Measurements from ENCODE around the gene CCDC102A. TPM values are rescaled to one million over a fixed set of nuclear protein-coding genes. Genes with fewer than 3 reads are reported as not detected.

CCDC102A gene
- total RNA-seq, 1 donor from 2014 or later = 6.0 TPM

DNA sequence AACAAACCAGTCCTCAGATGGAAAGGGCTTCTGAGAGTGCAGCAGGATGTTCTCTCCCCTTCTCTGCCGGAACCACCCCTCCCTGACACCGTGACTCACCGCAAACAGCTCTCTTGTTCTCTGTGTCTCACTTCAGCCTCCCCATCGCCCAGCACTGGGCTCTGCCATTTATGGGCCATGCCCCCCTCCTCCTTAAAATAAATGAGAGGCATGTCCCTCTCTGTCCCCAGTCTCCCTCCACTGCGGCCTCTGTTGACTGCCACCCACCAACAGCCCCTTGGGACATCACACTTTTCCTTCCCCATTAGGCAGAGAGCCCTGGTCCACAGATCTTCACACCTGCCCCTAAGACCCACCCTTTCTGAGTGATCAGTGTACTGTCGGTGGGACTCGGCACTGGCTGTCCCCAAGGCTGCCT is 6.3 kb downstream of the CCDC102A start:
- no peaks in the 10 kb centered on the region for H3K9me3 Mint-ChIP-seq
- intact Hi-C loops (cut with micrococcal nuclease) = loop anchor here (1.0 to 10.0 kb wide), 4 partner anchors 8 to 915 kb away; partner anchors contain the start of genes PSME3IP1 and RSPRY1
- peak overlapping the region; percentile 97 for H3K27ac Mint-ChIP-seq
- H3K4me3 Mint-ChIP-seq = peak overlapping the region; percentile 84
- H3K36me3 Mint-ChIP-seq (ENCODE audit: low read depth) = peaks cover 8% of the 10 kb centered on the region
- H3K27me3 Mint-ChIP-seq = no peaks in the 10 kb centered on the region
- H3K4me1 Mint-ChIP-seq = peaks cover 49% of the 10 kb centered on the region
- peak; percentile 91 for DNase-seq

DNA sequence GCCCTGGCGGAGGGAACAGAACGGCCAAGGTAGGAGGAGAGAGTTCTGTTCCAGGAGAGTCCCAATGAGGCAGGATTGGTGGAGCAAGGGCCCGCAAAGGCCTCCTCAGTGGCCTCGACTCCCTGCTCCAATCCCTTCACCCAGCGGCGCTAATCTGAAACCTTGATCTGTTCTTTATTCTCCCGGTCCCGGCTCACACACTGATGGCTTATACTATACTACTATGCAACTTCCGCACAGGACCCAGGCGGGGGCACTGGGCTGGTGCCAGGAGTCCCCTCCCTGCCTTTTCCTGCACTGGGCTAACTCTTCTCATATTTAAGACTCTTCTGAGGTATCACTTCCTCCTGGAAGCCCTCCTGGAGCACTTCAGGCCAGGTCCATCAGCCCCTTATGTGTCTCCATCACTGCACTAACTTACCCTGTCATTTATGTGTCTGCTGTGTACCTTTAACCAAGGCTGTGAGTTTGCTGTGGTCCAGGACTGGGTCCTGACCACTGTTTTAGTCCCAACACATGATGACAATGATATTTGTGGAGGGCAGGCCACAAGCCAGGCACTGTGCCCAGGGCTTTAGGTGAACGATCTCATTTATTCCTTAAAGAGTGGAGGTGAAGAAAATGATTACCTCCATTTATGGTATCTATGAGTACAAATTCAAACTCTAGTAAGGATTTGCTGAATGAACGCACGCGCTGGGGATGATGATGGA is 6.8 kb downstream of the CCDC102A start:
- no peaks in the 10 kb centered on the region for H3K9me3 Mint-ChIP-seq
- peaks cover 46% of the 10 kb centered on the region for H3K4me1 Mint-ChIP-seq
- intact Hi-C loops (cut with micrococcal nuclease) = loop anchor here (1.0 to 10.0 kb wide), 4 partner anchors 9 to 915 kb away; partner anchors contain the start of genes PSME3IP1 and RSPRY1
- H3K36me3 Mint-ChIP-seq (ENCODE audit: low read depth) = peaks cover 8% of the 10 kb centered on the region
- peak overlapping the region; percentile 97 for H3K27ac Mint-ChIP-seq
- H3K27me3 Mint-ChIP-seq = no peaks in the 10 kb centered on the region
- DNase-seq = no peak
- H3K4me3 Mint-ChIP-seq = peak overlapping the region; percentile 84

DNA sequence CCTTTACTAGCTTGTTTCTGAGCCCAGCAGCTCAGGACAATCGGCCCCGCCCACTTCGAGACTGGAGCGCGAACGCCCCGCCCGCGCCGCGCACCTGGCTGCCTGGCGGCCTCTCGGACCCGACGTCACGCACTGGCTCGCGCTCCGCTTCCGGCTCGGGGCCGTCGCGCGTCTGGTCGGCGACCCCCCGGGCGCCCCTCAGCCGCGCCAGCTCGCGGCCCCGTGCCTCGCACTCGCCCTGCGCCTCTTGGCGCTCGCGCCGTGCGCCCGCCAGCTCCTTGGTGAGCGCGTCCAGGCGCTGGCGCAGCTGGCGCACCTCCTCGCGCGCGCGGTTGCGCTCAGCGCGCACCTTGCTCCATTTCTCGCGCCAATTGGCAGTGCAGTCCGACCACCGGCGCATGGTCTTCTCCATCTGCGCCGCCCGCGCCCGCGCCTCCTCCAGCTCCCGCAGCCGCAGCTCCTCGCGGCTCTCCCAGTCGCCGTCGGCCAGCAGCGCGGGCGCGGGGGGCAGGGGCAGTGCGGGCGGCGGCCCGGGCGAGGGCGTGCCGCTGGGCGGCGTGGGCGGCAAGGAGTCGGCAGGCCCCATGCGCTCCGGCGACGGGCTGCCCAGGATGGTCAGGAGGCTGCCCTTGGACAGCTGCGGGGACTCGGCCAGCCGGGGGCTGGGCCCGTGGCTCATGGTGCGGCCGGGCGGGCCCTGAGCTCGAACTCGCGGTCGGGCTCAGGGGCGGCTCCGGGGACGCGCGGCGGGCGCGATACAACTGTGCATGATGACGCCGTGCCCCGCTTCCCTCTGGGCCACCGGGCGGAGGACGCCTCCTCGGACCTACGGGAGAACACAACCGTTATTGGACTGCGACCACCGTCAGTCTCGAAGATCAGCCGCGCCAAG is 7.6 kb downstream of the CCDC102A start:
- peaks cover 8% of the 10 kb centered on the region for H3K36me3 Mint-ChIP-seq (ENCODE audit: low read depth)
- no peaks in the 10 kb centered on the region for H3K27me3 Mint-ChIP-seq
- no peaks in the 10 kb centered on the region for H3K9me3 Mint-ChIP-seq
- intact Hi-C loops (cut with micrococcal nuclease) = no loop called here
- peak overlapping the region; percentile 57 for H3K27ac Mint-ChIP-seq
- H3K4me3 Mint-ChIP-seq = peak overlapping the region; percentile 84
- no peak for DNase-seq
- H3K4me1 Mint-ChIP-seq = peaks cover 38% of the 10 kb centered on the region

DNA sequence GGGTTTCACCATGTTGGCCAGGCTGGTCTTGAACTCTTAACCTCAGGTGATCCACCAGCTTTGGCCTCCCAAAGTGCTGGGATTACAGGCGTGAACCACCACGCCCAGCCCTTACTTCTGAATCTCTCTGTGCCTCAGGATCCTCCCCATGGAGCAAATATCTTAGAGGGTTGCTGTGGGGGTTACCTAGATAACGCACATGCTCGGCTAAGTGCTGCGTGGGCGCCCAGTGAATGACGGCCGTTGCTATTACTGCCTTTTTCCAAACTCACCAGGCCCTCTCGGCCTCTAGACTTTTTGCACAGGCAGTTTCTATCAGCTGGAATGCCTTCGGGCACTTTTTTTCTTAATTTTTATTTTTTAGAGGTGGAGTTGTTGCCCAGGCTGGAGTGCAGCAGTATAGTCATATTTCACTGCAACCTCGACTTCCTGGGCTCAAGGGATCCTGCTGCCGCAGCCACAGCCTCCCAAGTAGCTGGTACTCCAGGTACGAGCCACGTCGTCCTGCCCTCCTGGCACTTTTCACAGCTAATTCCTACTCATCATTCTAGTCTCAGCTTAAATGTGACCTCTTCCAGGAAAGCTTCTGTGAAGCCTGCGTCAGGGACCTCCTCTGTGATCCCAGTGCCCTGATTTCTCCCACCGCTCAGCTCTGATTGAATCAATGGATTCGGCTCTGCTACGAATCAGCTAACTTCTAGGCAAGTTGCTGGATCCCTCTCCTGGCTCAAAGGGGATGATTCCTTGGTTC is 8.6 kb downstream of the CCDC102A start:
- intact Hi-C loops (cut with micrococcal nuclease) = no loop called here
- Mint-ChIP-seq H3K36me3 (ENCODE audit: low read depth) (peaks cover 8% of the 10 kb centered on the region), H3K27me3 (no peaks in the 10 kb centered on the region), H3K4me3 (no peak overlapping the region), H3K27ac (no peak overlapping the region), H3K9me3 (no peaks in the 10 kb centered on the region), H3K4me1 (peaks cover 34% of the 10 kb centered on the region)
- no peak for DNase-seq

DNA sequence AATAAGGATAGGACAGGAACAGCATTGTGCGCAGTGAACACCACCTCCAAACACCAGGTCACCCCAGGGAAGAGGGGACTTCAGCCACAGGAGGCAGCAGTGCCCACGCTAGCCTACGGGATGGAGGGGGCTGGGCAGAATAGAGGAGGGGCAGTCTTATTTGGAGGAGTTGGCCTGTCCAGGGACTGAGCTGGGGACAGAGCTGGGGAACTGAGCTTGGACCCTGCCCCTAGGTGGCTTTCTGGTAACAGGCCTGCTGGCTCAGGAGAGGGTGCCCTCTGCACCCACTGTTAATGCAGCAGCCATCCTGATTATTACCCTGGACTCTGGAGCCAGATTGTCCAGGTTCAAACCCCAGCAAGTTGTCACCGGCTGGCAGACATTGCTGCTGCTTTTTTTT is 9.3 kb downstream of the CCDC102A start:
- no peaks in the 10 kb centered on the region for H3K9me3 Mint-ChIP-seq
- intact Hi-C loops (cut with micrococcal nuclease) = no loop called here
- no peak overlapping the region for H3K27ac Mint-ChIP-seq
- peaks cover 8% of the 10 kb centered on the region for H3K36me3 Mint-ChIP-seq (ENCODE audit: low read depth)
- peaks cover 32% of the 10 kb centered on the region for H3K4me1 Mint-ChIP-seq
- no peaks in the 10 kb centered on the region for H3K27me3 Mint-ChIP-seq
- no peak overlapping the region for H3K4me3 Mint-ChIP-seq
- DNase-seq = no peak

DNA sequence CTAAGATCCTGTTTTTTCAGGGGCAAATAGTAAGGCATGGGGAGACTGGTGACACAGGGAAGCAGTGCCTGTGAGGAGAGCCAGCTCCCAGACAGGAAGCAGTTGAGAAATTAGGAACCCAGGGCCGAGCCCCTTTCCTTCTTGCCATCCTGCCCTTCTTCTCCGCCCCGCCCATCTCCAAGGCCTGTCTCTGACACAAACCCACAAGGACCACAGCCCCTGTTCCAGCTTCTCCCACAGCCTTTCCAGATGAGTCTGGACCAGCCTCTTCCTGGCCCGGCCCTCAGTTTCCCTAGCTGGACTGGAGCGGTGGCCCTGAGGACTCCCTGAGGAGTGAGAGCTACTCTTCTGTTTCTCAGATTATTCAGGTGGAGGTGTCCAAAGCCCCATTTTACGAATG is 9.9 kb downstream of the CCDC102A start:
- Mint-ChIP-seq H3K27me3 (no peaks in the 10 kb centered on the region), H3K36me3 (ENCODE audit: low read depth) (peaks cover 8% of the 10 kb centered on the region), H3K4me1 (peaks cover 27% of the 10 kb centered on the region), H3K9me3 (no peaks in the 10 kb centered on the region), H3K4me3 (no peak overlapping the region), H3K27ac (no peak overlapping the region)
- intact Hi-C loops (cut with micrococcal nuclease) = no loop called here
- DNase-seq = no peak

DNA sequence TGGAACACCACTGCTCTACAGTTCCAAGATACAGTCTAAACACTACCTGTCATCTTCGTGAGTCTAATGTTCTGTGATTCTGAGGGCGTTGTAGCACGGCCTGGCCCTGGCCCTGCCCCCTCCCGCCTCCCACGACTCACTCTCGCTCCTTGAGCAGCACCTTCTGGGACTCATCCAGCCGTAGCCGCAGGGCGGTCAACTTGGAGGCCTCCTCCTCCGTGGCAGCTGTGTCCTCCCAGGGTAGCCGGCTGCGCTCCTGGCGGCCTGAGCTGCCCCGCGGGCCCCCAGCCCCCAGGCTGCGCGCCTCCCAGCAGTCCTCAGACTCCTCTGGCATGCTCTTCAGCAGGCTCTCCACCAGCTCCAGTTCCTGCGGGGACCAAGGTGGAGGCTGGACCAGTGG is 10.6 kb downstream of the CCDC102A start:
- H3K9me3 Mint-ChIP-seq = no peaks in the 10 kb centered on the region
- no peak for DNase-seq
- intact Hi-C loops (cut with micrococcal nuclease) = no loop called here
- no peaks in the 10 kb centered on the region for H3K27me3 Mint-ChIP-seq
- H3K27ac Mint-ChIP-seq = no peak overlapping the region
- no peak overlapping the region for H3K4me3 Mint-ChIP-seq
- peaks cover 8% of the 10 kb centered on the region for H3K36me3 Mint-ChIP-seq (ENCODE audit: low read depth)
- peaks cover 20% of the 10 kb centered on the region for H3K4me1 Mint-ChIP-seq

DNA sequence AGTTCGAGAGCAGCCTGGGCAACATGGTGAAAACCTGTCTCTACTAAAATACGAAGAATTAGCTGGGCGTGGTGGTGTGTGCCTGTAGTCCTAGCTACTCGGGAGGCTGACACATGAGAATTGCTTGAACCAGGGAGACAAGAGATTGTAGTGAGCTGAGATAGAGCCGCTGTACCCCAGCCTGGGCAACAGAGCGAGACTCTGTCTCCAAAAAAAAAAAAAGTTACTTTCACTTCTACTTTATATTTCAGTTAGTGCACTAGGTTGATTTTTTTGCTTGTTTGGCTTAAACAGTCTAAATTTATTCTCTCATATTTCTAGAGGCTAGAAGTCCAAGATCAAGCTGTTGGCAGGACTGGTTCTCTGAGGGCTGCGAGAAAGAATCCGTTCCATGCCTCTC is 13.4 kb downstream of the CCDC102A start:
- H3K9me3 Mint-ChIP-seq = no peaks in the 10 kb centered on the region

DNA sequence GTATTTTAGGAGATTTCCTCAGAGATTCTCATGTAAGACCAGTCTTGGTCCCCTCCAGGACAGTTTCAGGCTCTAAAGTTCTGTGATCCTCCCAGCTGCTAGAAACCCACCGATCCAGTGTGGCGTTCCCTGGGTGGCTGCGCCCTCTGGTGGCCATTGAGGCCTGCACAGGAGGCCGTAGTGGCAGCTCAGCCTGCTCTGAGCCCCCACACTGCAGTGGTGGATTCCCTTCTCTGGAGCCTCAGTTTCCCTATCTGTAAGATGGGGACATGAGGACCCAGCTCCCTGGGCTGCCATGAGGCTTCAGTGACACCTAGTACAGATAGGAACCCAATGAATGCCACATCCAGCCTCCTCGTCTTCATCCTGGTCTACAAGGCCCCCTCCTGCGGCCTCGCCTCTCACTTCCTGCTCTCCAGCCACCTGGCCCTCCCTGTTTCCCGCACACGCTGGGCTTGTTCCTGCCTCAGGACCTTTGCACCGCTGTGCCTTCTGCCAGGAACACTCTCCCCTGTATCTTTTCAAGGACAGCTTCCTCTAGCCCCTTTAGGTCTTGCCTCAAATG is 16.5 kb downstream of the CCDC102A start:
- Mint-ChIP-seq H3K4me1 (peaks cover 7% of the 10 kb centered on the region), H3K36me3 (ENCODE audit: low read depth) (peaks cover 6% of the 10 kb centered on the region), H3K4me3 (no peak overlapping the region), H3K27ac (no peak overlapping the region), H3K9me3 (no peaks in the 10 kb centered on the region), H3K27me3 (no peaks in the 10 kb centered on the region)
- intact Hi-C loops (cut with micrococcal nuclease) = loop anchor here (1.0 to 2.0 kb wide), 4 partner anchors 44 to 220 kb away; partner anchors contain the start of gene POLR2C
- DNase-seq = peak; percentile 94

More for the DNA sequence above, 13.4 kb downstream of the CCDC102A start:
- Mint-ChIP-seq H3K36me3 (ENCODE audit: low read depth) (peaks cover 2% of the 10 kb centered on the region), H3K27me3 (no peaks in the 10 kb centered on the region), H3K4me3 (no peak overlapping the region), H3K4me1 (peaks cover 7% of the 10 kb centered on the region), H3K27ac (no peak overlapping the region)
- intact Hi-C loops (cut with micrococcal nuclease) = no loop called here
- no peak for DNase-seq

DNA sequence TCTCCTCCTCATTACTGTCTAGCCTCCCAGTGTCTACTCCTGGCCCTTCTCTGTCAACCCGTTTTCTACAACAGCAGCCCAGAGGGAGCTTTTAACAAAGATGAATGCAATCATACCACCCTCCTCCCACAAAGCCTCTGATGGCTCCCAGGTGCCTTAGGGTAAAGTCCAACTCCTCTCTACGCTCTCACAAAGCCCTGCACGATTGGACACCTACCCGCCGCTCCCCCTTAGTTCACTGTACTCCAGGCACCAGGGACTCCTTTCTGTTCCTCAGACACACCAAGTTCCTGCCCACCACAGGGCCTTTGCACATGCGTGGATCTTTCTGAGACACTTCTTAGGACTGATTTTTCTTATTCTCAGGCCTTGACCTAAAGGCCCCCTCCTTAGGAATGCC is 17.4 kb downstream of the CCDC102A start:
- intact Hi-C loops (cut with micrococcal nuclease) = loop anchor here (1.0 to 2.0 kb wide), 4 partner anchors 43 to 219 kb away; partner anchors contain the start of gene POLR2C
- Mint-ChIP-seq H3K27ac (no peak overlapping the region), H3K4me3 (no peak overlapping the region), H3K27me3 (no peaks in the 10 kb centered on the region), H3K9me3 (no peaks in the 10 kb centered on the region), H3K4me1 (peaks cover 7% of the 10 kb centered on the region), H3K36me3 (ENCODE audit: low read depth) (peaks cover 6% of the 10 kb centered on the region)
- DNase-seq = no peak

DNA sequence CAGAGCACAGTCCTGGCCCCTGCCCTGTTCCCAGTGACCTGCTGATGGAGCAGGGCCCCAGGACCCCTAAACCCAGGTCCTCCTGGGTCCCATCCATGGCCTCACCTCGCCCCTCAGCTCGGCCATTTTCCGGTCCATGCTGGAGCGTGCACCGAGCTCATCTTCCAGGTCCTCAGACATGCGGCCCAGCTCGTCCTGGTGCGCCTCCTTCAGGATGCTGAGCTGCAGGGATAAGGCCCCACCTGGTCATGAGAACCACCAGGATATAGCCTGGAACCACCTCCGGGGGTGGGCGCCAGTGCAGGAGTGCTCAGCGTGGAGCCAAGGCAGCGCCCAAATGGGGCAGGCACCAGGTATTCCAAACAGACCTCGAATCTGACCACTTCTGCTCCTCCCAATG is 17.9 kb downstream of the CCDC102A start:
- Mint-ChIP-seq H3K4me3 (no peak overlapping the region), H3K9me3 (no peaks in the 10 kb centered on the region), H3K27ac (no peak overlapping the region), H3K36me3 (ENCODE audit: low read depth) (peaks cover 6% of the 10 kb centered on the region), H3K4me1 (peaks cover 7% of the 10 kb centered on the region), H3K27me3 (no peaks in the 10 kb centered on the region)
- DNase-seq = no peak
- intact Hi-C loops (cut with micrococcal nuclease) = loop anchor here (2.0 kb wide), 1 partner anchor 56 kb away; the partner anchor contains the start of gene POLR2C

DNA sequence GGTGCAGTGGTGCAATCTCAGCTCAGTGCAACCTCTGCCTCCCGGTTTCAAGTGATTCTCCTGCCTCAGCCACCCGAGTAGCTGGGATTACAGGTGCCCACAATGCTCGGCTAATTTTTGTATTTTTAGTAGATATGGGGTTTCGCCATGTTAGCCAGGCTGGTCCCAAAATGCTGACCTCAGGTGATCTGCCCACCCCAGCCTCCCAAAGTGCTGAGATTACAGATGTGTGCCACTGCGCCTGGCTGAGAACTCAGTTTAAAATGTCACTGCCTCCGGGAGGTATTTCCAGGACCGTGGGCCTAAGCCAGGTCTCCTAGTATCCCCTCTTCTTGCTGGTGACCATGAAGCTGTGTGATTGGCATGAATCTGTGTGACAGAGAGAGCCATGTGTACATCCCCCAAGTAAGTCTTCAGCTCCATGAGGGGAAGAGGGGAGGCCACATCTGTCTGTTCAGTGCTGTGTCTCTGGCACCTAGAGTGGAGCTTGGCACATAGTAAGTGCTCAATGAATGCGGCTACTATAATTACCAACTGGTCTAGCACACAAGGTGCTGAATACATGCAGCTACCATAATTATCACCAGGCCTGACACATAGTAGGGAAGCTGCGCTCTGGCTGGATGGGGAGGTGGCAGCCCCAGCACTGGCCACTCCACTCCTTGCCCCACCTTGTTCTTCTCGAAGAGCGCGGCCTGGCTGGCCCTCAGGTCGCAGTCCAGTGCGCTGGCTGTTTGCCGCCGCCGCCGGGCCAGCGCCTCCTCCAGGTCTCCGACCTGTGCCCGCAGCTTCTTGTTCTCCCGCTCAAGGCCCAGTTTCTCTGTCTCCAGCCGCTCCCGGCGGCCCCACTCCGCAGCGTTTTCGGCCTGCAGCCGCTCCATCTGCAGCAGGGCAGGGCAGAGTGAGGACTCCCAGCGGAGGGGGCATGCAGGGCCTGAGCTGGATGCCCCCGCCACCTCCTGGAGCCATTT is 18.7 kb downstream of the CCDC102A start:
- no peak for DNase-seq
- H3K27me3 Mint-ChIP-seq = no peaks in the 10 kb centered on the region
- H3K4me3 Mint-ChIP-seq = no peak overlapping the region
- no peak overlapping the region for H3K27ac Mint-ChIP-seq
- H3K36me3 Mint-ChIP-seq (ENCODE audit: low read depth) = peaks cover 6% of the 10 kb centered on the region
- no peaks in the 10 kb centered on the region for H3K9me3 Mint-ChIP-seq
- peaks cover 5% of the 10 kb centered on the region for H3K4me1 Mint-ChIP-seq
- intact Hi-C loops (cut with micrococcal nuclease) = loop anchor here (2.0 kb wide), 1 partner anchor 55 kb away; the partner anchor contains the start of gene POLR2C
